Neural cell (in vitro differentiated cells): ENCODE data around the gene BICC1.

Source experiments
- EZH2 ChIP-seq: fragments of 200-600, 300-800 bp; shearing (Covaris generic), sonication (generic); IDR thresholded peaks from 2 replicates; pipeline ENCODE4 v1.6.1; 2014; ENCODE audit warnings: antibody characterized with exemption, low read length, borderline replicate concordance, mild to moderate bottlenecking; ENCODE audit not compliant: insufficient read depth, poor library complexity, severe bottlenecking
- TF ChIP-seq, protein P1 (sequence below): fragments of 450-650 bp; IDR thresholded peaks from 2 replicates; pipeline ENCODE4 v1.5.1; 2014; ENCODE audit warnings: antibody characterized with exemption, mild to moderate bottlenecking, moderate library complexity; ENCODE audit not compliant: poor library complexity, severe bottlenecking

DNA sequence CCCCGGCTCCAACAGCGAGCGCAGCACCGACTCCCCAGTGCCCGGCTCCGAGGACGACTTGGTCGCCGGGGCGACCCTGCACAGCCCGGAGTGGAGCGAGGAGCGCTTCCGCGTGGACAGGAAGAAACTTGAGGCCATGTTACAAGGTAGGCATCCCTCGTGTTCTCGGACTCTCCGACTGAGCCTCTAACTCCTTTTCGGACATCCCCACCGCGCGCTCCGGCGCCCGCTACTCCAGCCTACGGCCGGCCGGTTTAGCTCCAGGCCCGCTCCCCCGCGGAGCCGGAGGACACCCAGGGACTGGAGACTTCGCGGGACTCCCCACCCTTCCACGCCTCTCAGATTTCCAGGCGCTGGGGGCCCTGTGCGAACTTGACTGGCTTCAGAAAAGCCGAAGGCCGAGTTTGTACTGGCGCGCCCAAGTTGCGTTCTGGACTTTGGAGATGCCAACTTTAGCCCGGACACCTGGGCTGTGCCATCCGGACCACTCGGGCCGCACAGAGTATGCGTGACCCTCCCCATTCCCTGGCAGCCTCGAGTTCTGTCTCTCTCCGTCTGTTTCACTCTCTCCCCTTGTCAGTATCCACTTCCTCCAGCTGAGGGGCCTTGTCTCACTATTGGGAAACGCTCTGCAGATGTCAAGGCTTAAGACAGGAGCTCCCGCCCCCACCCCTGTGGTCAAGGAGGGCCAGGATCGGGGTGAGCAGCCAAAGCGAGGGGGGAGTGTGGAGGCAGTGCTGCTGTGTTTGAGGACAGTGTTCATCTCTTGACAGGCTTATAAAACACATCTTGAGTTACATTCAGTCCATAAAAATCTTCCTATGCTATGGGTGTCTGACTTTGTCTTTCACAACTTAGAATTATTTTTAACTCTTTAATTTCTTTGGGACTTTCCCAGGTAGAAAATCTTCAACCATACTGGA is 777 bp downstream of the BICC1 start:
- TF ChIP-seq EZH2 = no peak
- TF ChIP-seq, protein P1, sequence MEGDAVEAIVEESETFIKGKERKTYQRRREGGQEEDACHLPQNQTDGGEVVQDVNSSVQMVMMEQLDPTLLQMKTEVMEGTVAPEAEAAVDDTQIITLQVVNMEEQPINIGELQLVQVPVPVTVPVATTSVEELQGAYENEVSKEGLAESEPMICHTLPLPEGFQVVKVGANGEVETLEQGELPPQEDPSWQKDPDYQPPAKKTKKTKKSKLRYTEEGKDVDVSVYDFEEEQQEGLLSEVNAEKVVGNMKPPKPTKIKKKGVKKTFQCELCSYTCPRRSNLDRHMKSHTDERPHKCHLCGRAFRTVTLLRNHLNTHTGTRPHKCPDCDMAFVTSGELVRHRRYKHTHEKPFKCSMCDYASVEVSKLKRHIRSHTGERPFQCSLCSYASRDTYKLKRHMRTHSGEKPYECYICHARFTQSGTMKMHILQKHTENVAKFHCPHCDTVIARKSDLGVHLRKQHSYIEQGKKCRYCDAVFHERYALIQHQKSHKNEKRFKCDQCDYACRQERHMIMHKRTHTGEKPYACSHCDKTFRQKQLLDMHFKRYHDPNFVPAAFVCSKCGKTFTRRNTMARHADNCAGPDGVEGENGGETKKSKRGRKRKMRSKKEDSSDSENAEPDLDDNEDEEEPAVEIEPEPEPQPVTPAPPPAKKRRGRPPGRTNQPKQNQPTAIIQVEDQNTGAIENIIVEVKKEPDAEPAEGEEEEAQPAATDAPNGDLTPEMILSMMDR = no peak
